Stimulated activated CD8-positive, alpha-beta memory T cell treated with anti-CD3 and anti-CD28 coated beads, Interleukin-12 subunit alpha, Interleukin-12 subunit beta, amount 100 ng/mL, for 1 hour (primary cell): ENCODE data around the gene P2RX4.
"Not testable (repeated sequence)": the region's sequence is repeated elsewhere in the genome, so short reads cannot be mapped to it uniquely, and the experiment has no call there.

Source experiments
- DNase-seq: peaks from one replicate; pipeline ENCODE4 v3.0.0-alpha.2; 2020; ENCODE audit warnings: low read depth

The P2RX4 gene

DNA sequence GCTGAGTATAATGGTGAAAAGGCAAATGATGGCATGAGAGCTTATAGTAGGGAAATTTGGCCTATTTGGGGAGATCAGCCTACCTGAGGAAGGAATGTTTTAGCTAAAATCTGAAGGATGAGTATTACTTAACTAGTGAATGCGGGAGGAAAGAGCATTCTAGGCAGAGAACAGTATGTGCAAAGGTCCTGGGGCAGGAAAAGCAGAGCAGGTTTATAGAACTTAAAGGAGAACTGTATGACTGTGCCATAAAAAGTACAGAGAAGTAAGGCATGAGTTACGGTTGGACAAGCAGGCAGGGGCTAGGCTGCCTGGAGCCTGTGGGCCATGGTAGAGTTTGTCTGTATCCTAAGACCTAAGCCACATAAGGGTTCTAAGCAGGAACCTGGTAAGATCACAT, 21.7 kb upstream of the P2RX4 start:
- DNase-seq: no peak

- DNase-seq: no peak
Observed at GRCh38 chr12:121189131-121189530, 20.8 kb upstream of the P2RX4 start.

GRCh38 chr12:121189619-121190155, 20.2 kb upstream of the P2RX4 start:
- DNase-seq: no peak

DNA sequence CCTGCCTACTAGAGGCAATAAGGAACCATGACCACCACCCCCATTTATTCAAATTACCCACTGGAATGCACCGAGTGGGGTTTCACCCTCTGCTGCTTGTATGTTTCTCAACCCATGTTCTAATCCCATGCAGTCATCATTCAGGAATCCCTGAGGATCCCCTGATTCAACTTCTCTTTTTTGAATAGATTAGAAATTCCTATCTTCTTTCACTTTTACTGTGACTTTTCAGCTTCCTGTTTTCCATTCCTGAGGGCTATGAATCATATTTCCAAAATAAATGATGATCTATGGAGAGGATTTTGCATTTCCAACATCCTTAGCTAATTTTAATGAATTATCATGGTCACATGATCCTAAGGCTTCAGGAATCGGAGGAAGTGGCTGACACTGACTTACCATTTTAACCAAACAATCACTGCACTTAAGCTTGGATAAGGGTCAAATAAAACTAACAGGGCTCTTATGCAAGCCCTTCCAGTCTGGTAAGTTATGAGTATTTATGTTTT, 19.4 kb upstream of the P2RX4 start:
- DNase-seq: no peak

DNA sequence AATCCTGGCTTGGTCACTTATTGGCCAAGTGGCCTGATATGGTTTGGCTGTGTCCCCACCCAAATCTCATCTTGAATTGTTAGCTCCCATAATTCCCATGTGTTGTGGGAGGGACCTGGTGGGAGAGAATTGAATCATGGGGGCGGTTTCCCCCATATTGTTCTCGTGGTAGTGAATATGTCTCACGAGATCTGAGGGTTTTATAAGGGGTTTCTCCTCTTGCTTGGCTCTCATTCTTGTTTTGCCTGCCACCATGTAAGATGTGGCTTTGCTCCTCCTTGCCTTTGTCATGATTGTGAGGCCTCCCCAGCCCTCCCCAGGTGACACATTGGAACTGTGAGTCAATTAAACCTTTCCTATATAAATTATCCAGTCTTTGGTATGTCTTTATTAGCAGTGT, 18.8 kb upstream of the P2RX4 start:
- no peak for DNase-seq

DNA sequence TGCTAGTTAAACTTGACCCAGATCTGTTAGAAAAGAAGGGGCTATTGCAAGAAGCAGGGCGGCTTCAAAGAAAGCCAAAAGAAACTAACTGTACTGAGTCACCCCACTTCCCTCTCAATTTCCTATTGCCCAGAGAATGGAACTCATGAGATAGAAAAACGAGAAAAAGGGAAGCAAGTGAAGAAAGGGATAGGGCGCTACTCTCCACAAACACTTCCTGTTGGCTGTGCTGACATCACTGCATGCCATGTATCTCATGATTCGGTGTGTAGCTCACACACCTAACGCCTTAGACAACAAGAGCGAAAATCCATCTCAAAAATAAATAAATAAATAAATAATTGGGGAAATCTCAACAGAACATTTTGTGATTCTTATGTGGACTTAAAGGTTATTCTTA, 13.0 kb upstream of the P2RX4 start:
- DNase-seq: no peak

GRCh38 chr12:121198949-121199348, 11.0 kb upstream of the P2RX4 start:
- DNase-seq: no peak

- not testable (repeated sequence) for DNase-seq
Observed at GRCh38 chr12:121201140-121201539, 8.8 kb upstream of the P2RX4 start.

- DNase-seq: no peak
Observed at GRCh38 chr12:121202407-121203355, 7.2 kb upstream of the P2RX4 start.

- DNase-seq: no peak
Observed at GRCh38 chr12:121203482-121203881, 6.4 kb upstream of the P2RX4 start.

GRCh38 chr12:121205491-121205890, 4.4 kb upstream of the P2RX4 start:
- no peak for DNase-seq

DNA sequence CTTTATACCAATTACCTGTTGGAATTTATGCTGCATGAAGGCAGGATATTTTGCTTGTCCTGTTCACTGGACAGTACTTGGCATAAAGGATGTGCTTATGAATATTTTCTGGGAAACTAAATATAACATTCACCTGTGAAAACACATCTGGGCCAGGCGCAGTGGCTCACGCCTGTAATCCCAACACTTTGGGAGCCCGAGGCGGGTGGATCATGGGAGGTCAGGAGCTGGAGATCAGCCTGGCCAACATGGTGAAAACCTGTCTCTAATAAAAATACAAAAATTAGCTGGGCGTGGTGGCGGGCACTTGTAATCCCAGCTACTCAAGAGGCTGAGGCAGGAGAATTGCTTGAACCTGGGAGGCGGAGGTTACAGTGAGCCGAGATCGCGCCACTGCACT, 1.4 kb upstream of the P2RX4 start:
- not testable (repeated sequence) for DNase-seq

DNA sequence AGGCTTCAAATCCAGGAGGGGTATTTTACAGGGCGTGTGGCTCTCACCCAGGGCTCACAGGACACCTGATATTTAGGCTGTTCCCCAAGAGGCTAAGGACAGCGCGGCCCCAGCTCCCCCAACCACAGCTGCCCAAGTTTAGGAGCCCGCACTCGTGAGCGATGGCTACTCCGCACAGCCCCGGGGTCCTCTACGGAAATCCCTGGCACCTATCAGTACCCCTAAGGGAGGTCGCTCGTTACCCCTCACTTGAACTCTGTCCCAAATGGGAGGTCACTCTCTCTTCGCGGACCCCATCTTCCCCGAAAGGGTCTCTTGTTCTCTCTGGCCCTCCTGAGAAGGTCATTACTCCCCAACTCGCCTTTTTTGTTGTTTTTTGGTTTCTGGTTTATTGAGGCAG, 708 bp upstream of the P2RX4 start:
- no peak for DNase-seq

DNA sequence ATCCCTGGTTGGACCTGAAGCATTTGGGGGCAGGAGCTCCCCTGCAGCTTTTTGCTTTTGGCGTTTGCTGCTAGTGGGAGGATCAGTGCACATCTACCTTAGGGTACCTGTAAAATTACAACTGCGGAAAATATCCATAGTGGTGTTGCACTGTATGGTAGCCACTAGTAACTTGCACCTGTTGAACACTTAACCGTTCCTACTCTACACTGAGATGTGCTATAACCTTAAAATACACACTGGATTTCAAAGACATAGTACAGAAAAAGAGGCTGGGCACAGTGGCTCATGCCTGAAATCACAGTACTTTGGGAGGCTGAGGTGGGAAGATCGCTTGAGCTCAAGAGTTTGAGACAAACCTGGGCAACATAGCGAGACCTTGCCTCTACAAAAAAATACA, 2.9 kb downstream of the P2RX4 start:
- no peak for DNase-seq

GRCh38 chr12:121214166-121214777, 4.3 kb downstream of the P2RX4 start:
- no peak for DNase-seq

DNA sequence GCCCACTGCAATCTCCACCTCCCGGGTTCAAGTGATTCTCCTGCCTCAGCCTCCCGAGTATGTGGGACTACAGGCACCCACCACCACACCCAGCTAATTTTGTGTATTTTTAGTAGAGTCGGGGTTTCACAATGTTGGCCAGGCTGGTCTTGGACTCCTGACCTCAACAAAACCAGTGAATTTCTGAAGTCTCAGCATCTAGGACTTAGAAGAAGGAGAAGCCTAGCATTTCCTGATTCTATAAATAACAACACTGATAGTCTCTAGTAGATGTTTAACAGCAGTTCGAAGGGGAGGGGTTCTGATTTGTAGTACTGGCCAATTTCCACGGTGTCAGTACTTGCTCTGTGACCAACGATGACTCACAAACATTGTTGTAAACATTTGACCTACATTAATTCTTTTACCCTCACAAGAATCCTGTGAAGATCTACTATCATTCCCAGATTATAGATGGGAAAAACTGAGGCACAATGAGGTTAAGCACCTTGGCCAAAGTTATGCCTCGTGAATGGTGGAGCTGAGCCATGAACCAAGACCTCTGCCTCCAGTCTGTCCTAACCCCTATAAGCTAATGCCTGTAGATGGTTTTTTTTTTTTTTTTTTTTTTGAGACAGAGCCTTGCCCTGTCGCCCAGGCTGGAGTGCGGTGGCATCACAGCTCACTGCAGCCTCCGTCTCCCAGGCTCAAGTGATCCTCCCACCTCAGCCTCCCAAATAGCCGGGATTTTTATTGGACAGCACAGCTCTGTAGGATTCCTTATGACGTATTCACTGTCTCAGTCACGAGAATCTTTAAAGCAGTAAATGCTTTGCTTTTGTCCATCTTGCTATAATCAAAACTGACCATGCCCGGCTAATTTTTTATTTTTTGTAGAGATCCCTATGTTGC, 5.2 kb downstream of the P2RX4 start:
- no peak for DNase-seq

DNA sequence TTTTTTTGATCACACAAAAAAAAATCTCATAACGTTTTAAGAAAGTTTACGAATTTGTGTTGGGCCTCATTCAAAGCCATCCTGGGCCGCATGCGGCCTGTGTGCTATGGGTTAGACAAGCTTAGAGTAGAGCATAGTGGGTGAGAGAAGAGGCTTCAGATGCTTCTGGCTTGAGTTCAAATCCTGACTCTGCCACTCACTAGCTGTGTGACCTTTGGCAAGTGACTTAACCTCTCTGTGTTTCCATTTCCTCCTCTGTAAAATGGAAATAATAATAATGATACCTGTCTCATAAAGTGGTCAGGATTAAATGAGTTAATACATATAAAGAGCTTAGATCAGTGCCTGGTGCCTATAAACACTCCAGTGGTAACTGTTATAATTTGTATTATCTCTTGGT, 6.2 kb downstream of the P2RX4 start:
- DNase-seq: no peak

DNA sequence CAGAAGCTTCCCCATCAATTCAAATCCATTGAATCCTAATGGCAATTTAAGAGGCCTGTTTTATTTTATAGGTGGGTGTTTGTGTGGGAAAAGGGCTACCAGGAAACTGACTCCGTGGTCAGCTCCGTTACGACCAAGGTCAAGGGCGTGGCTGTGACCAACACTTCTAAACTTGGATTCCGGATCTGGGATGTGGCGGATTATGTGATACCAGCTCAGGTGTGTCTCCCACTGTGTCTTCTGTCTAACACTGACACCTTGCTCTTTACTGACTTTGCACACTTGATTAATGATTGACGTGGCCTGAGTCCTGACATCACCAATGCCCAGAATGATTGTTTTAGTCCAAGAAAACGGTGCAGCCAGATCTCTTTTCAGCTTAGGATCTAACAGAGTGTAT, 7.1 kb downstream of the P2RX4 start:
- DNase-seq: no peak

GRCh38 chr12:121217761-121218160, 7.8 kb downstream of the P2RX4 start:
- DNase-seq: no peak

GRCh38 chr12:121218588-121219352, 8.8 kb downstream of the P2RX4 start:
- no peak for DNase-seq

DNA sequence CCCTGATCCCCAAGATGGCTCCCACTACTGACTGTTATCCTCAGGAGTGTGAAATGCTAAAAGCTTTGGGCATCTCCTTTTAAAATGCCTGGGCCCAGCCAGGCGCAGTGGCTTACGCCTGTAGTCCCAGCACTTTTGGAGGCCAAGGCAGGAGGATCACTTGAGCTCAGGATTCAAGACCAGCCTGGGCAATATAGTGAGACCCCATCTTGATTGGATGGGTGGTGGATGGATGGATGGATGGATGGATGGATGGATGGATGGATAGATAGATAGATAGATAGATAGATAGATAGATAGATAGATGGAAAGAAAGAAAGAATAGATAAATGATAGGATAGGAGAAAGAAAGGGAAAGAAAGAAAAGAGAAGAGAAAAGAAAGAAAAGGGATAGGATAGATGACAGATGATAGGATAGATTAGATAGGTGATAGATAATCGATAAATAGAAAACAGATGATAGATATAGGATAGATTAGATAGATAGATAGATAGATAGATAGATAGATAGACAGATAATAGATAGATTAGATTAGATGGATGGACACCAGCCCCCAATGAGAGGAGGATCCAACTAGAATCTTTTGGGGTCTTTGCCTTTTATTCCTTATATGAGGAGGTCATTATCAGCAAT, 9.5 kb downstream of the P2RX4 start:
- no peak for DNase-seq
